K562 (cell line): ENCODE measurements around the gene PDE6B.

ENCODE experiments used
- MAX ChIP-seq: sonication (generic); formaldehyde crosslinking; IDR thresholded peaks from 2 replicates; pipeline ENCODE4 v1.9.0; 2022; ENCODE audit warnings: mild to moderate bottlenecking, missing genetic modification reagents
- ZNF24 ChIP-seq: fragments of 450-650 bp; IDR thresholded peaks from 2 replicates; pipeline ENCODE4 v1.6.1; 2016

DNA sequence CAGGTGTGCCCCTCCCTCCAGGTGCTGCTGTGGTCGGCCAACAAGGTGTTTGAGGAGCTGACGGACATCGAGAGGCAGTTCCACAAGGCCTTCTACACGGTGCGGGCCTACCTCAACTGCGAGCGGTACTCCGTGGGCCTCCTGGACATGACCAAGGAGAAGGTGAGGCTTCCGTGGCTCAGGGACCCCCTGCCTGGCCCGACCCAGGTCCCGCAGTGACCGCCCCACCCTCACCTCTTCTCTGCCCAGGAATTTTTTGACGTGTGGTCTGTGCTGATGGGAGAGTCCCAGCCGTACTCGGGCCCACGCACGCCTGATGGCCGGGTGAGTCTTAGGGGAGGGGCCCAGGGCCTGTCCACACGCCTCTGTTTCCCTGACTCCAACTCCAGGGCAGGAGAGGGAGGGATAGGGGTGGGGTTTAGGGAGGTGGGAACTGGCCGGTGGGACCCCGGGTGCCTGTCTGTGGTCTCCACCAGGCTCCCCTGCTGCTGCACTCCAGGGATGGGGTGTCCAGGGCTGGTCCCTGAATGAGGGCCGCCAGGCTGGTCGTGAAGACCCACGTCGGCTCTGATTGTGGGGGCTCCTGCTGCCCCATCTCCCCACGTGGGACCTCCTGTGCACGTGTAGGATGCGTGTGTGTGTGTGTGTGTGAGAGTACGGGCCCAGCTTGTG, 28.6 kb downstream of the PDE6B start:
- TF ChIP-seq MAX (CRISPR knock-in tag) (no peak), ZNF24 (no peak)
